RWPE2 (cell line): ENCODE data around the gene CD300LD.

ENCODE experiments used
- ATAC-seq: fragments of 200-7000 bp; cut with Tn5 transposase; 3 replicates; pipeline ENCODE4 v1.9.1; 2021; ENCODE audit warnings: low read depth
- DNase-seq: peaks from one replicate; pipeline ENCODE4 v3.0.0-alpha.2; 2020; ENCODE audit warnings: low spot score
- H3K27ac ChIP-seq: fragments of 450-650 bp; 2 replicates; pipeline ENCODE4 v1.5.1; 2017; ENCODE audit warnings: mild to moderate bottlenecking; ENCODE audit not compliant: poor library complexity, severe bottlenecking
- H3K27me3 ChIP-seq: fragments of 250-450 bp; sonication (Bioruptor Pico); 2 replicates; pipeline ENCODE4 v1.5.1; 2021; ENCODE audit warnings: mild to moderate bottlenecking, moderate library complexity; ENCODE audit not compliant: insufficient read depth, poor library complexity, severe bottlenecking
- H3K36me3 ChIP-seq: fragments of 250-450 bp; sonication (Bioruptor Pico); 2 replicates; pipeline ENCODE4 v1.5.1; 2020; ENCODE audit warnings: low read depth, mild to moderate bottlenecking, moderate library complexity
- H3K4me1 ChIP-seq: fragments of 250-450 bp; sonication (Bioruptor Pico); 2 replicates; pipeline ENCODE4 v1.5.1; 2021; ENCODE audit warnings: mild to moderate bottlenecking, moderate library complexity; ENCODE audit not compliant: insufficient read depth, poor library complexity, severe bottlenecking
- H3K4me3 ChIP-seq: fragments of 250-450 bp; sonication (Bioruptor Pico); 2 replicates; pipeline ENCODE4 v1.5.1; 2021; ENCODE audit warnings: mild to moderate bottlenecking, moderate library complexity; ENCODE audit not compliant: severe bottlenecking
- H3K9me3 ChIP-seq: fragments of 250-450 bp; sonication (Bioruptor Pico); 2 replicates; pipeline ENCODE4 v1.5.1; 2021; ENCODE audit warnings: mild to moderate bottlenecking, moderate library complexity; ENCODE audit not compliant: severe bottlenecking
- TF ChIP-seq, protein P1 (sequence below): fragments of 450-650 bp; IDR thresholded peaks from one replicate; pipeline ENCODE4 v1.5.1; 2017; ENCODE audit warnings: mild to moderate bottlenecking, moderate library complexity; ENCODE audit not compliant: poor library complexity, severe bottlenecking

CD300LD gene

DNA sequence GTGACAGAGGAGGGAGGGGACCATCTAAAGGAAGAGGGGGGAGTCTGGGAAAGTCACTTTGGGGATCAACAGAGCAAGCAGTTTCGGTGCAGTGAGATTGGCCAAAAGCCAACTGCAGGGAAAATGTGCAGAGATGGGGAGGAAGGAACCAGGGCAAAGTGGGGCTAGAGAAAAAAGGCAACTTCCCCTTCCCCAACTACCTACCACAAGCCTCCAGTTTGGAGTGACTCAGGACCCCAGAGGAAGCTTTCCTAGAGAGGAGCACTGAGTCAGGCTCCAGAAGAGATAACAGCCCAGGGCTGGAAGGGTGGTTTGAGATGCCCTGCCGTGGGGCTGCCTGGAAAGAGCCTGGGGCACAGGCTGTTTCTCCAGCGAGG lies 6.9 kb upstream of the CD300LD start:
- DNase-seq (no peak), ATAC-seq (no peak)
- H3K36me3 ChIP-seq: no peaks in the 10 kb centered on the region
- peaks cover 9% of the 10 kb centered on the region for H3K4me1 ChIP-seq
- no peaks in the 10 kb centered on the region for H3K27me3 ChIP-seq
- TF ChIP-seq, protein P1, sequence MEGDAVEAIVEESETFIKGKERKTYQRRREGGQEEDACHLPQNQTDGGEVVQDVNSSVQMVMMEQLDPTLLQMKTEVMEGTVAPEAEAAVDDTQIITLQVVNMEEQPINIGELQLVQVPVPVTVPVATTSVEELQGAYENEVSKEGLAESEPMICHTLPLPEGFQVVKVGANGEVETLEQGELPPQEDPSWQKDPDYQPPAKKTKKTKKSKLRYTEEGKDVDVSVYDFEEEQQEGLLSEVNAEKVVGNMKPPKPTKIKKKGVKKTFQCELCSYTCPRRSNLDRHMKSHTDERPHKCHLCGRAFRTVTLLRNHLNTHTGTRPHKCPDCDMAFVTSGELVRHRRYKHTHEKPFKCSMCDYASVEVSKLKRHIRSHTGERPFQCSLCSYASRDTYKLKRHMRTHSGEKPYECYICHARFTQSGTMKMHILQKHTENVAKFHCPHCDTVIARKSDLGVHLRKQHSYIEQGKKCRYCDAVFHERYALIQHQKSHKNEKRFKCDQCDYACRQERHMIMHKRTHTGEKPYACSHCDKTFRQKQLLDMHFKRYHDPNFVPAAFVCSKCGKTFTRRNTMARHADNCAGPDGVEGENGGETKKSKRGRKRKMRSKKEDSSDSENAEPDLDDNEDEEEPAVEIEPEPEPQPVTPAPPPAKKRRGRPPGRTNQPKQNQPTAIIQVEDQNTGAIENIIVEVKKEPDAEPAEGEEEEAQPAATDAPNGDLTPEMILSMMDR: no peak
- H3K27ac ChIP-seq: peak overlapping the region; percentile 24
- H3K9me3 ChIP-seq: no peaks in the 10 kb centered on the region
- H3K4me3 ChIP-seq: no peak overlapping the region

DNA sequence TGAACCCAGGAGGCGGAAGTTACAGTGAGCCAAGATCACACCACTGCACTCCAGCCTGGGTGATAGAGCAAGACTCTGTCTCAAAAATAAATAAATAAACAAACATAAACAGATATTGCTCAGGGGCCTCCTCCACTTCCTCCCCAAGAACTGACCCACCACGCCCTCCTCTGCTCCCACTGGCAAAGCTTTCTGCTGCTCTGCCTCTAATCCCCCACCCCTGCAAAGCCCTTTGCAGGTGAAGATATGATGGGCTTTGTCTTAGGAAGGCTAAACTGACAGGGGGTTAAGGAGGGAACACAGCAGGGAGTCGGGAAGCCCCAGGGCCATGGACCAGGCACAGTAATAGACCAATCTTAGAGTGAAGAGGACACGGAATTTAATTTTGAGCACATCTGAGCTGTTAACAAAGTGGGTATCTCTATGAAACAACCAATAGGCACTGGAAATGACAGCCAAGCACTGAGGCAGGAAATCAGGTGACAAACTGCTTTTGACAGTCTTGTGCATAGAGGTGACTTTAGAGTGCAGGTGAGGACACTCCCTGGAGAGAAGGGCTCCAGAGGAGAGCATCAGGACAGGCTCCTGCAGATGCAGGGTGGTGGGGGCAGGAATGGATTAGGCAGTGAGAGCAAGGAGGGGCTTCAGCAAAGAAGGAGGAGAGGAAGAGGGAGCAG lies 6.4 kb upstream of the CD300LD start:
- H3K27ac ChIP-seq: no peak overlapping the region
- TF ChIP-seq, protein P1: no peak
- no peak for ATAC-seq
- no peak overlapping the region for H3K4me3 ChIP-seq
- no peaks in the 10 kb centered on the region for H3K9me3 ChIP-seq
- no peak for DNase-seq
- peaks cover 9% of the 10 kb centered on the region for H3K4me1 ChIP-seq
- H3K27me3 ChIP-seq: no peaks in the 10 kb centered on the region
- H3K36me3 ChIP-seq: no peaks in the 10 kb centered on the region

DNA sequence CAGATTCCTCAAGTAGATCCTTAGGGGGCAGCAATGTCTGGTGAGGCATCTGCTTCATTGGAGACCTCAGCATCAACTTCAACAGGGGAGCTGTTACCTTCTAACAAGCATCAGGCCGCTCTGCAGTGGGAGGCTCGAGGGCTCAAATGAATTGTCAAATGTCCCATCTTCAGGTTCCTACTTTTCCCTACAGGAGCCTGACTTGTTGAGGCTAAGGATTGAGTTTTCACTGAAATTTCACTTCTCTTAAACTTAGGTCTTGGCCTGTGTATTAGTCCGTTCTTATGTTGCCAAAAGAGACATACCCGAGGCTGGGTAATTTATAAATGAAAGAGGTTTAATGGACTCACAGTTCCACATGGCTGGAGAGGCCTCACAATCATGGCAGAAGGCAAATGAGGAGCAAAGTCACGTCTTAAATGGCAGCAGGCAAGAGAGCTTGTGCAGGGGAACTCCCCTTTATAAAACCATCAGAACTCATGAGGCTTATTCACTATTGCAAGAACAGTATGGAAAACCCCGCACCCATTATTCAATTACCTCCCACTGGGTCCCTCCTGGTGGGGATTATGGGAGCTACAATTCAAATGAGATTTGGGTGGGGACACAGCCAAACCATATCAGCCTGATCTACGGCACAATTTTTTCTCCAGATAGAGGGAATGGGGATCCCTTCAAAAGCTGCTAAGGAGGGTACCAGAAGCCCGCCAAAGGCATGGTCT lies 5.1 kb upstream of the CD300LD start:
- H3K4me1 ChIP-seq: peaks cover 9% of the 10 kb centered on the region
- no peaks in the 10 kb centered on the region for H3K9me3 ChIP-seq
- no peaks in the 10 kb centered on the region for H3K36me3 ChIP-seq
- H3K27ac ChIP-seq: no peak overlapping the region
- no peak overlapping the region for H3K4me3 ChIP-seq
- TF ChIP-seq, protein P1: no peak
- no peak for DNase-seq
- no peak for ATAC-seq
- no peaks in the 10 kb centered on the region for H3K27me3 ChIP-seq

DNA sequence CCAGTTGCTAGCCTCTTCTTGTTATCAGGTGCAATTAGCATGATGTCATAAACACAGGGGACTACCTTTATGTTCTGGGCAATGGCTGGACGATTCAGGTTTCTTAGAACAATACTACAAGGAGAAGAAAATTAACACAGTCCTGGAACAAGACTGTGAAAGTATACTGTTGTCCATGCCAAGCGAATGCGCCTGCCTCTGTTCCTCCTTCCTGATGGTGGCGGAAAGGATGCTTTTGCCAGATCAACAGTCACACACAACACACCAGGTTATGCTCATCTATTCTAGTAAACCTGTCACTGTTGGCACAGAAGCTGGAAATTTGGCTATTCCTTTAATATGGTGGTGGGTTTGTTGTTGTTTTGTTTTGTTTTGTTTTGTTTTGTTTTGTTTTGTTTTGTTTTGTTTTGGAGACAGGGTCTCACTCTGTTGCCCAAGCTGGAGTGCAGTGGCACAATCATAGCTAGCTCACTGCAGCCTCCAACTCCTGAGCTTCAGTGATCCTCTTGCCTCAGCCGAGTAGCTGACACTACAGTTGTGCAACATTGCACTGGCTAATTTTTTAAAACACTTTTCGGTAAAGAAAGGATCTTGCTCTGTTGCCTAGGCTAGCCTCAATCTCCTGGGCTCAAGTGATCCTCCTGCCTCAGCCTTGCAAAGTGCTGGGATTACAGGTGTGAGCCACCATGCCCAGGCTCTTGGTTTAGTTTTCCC lies 3.1 kb upstream of the CD300LD start:
- H3K36me3 ChIP-seq: no peaks in the 10 kb centered on the region
- ATAC-seq: no peak
- peaks cover 9% of the 10 kb centered on the region for H3K4me1 ChIP-seq
- H3K27me3 ChIP-seq: no peaks in the 10 kb centered on the region
- TF ChIP-seq, protein P1: no peak
- DNase-seq: no peak
- H3K27ac ChIP-seq: no peak overlapping the region
- no peak overlapping the region for H3K4me3 ChIP-seq
- H3K9me3 ChIP-seq: no peaks in the 10 kb centered on the region

DNA sequence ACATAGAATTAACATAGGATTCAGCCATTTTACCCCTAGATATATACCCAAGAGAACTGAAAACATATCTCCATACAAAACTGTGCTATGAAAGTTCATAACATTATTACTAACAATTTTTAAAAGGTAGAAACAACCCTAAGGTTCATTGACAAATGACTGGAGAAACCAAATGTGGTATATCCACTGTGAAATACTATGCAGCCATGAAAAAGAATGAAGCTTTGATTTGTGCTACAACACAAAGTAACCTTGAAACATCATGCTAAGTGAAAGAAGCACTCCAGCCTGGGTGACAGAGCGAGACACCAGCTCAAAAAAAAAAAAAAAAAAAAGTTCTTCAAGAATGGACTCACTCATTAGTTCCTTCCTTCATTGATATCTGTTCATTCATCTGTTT lies 580 bp downstream of the CD300LD start:
- no peaks in the 10 kb centered on the region for H3K27me3 ChIP-seq
- H3K4me3 ChIP-seq: no peak overlapping the region
- H3K27ac ChIP-seq: no peak overlapping the region
- no peaks in the 10 kb centered on the region for H3K4me1 ChIP-seq
- no peak for ATAC-seq
- TF ChIP-seq, protein P1: no peak
- no peaks in the 10 kb centered on the region for H3K36me3 ChIP-seq
- DNase-seq: no peak
- H3K9me3 ChIP-seq: no peaks in the 10 kb centered on the region
